Right atrium auricular region (tissue), 2 donors: ENCODE measurements around the gene LTA4H. TPM values are rescaled to one million over a fixed set of nuclear protein-coding genes. Genes with fewer than 3 reads are reported as not detected.
"Not testable (repeated sequence)": the region's sequence is repeated elsewhere in the genome, so short reads cannot be mapped to it uniquely, and the experiment has no call there.

Source experiments
- DNase-seq: peaks from one replicate; pipeline ENCODE4 v3.0.0-alpha.2; 2019; ENCODE audit warnings: low spot score
- H3K27ac ChIP-seq, 2 donors: fragments of 200-600 bp; sonication (generic); 1 replicate in 1 of 2; 2 replicates in 1 of 2; pipeline ENCODE4 v1.5.1; 2016 to 2019
- H3K27me3 ChIP-seq, 2 donors: fragments of 200-600 bp; sonication (generic); one replicate each; pipeline versions ENCODE4 v1.5.1 to v1.6.0; 2017 to 2019
- H3K36me3 ChIP-seq: fragments of 200-600 bp; sonication (generic); one replicate; pipeline ENCODE4 v1.5.1; 2016
- H3K4me1 ChIP-seq, 2 donors: fragments of 200-600 bp; sonication (generic); one replicate each; pipeline versions ENCODE4 v1.5.1 to v1.6.0; 2017 to 2019
- H3K4me3 ChIP-seq, 2 donors: fragments of 200-600 bp; sonication (generic); 1 replicate in 1 of 2; 2 replicates in 1 of 2; pipeline ENCODE4 v1.5.1; 2017 to 2019; ENCODE audit warnings: mild to moderate bottlenecking in 1 of 2, moderate library complexity in 1 of 2
- H3K9me3 ChIP-seq, 2 donors: fragments of 200-600 bp; sonication (generic); one replicate each; pipeline ENCODE4 v1.5.1; 2019
- CTCF ChIP-seq, 2 donors: fragments of 200-600 bp; sonication (generic); IDR thresholded peaks; one replicate each; pipeline ENCODE4 v1.5.1; 2019; ENCODE audit warnings: antibody characterized with exemption in 2 of 2
- total RNA-seq, 2 donors: library from RNA; depleted of rRNA; stranded (reverse); fragments of >200 nt; gene quantifications; one replicate each; pipeline ENCODE4 v1.1.0, GENCODE V29; 2016

The LTA4H gene
- total RNA-seq, 2 donors from 2014 or later: 42.3 to 45.5 TPM

GRCh38 chr12:95975491-95975890 lies 59.9 kb downstream of the LTA4H start:
- no peaks in the 10 kb centered on the region for H3K36me3 ChIP-seq
- H3K27me3 ChIP-seq: no peaks in the 10 kb centered on the region
- no peaks in the 10 kb centered on the region for H3K9me3 ChIP-seq
- no peak overlapping the region for H3K4me3 ChIP-seq
- H3K27ac ChIP-seq: no peak overlapping the region
- no peaks in the 10 kb centered on the region for H3K4me1 ChIP-seq
- DNase-seq: no peak
- no peak for TF ChIP-seq CTCF (IDR thresholded peaks at IDR 0.05)

GRCh38 chr12:95974358-95974757 lies 61.0 kb downstream of the LTA4H start:
- H3K27ac ChIP-seq: no peak overlapping the region
- H3K4me1 ChIP-seq: no peaks in the 10 kb centered on the region
- H3K4me3 ChIP-seq: no peak overlapping the region
- DNase-seq: no peak
- no peaks in the 10 kb centered on the region for H3K27me3 ChIP-seq
- TF ChIP-seq CTCF (IDR thresholded peaks at IDR 0.05): no peak
- H3K36me3 ChIP-seq: no peaks in the 10 kb centered on the region
- H3K9me3 ChIP-seq: no peaks in the 10 kb centered on the region

- TF ChIP-seq CTCF (IDR thresholded peaks at IDR 0.05): no peak
- no peak overlapping the region for H3K27ac ChIP-seq
- no peaks in the 10 kb centered on the region for H3K36me3 ChIP-seq
- no peak overlapping the region for H3K4me3 ChIP-seq
- no peaks in the 10 kb centered on the region for H3K9me3 ChIP-seq
- no peak for DNase-seq
- no peaks in the 10 kb centered on the region for H3K4me1 ChIP-seq
- H3K27me3 ChIP-seq: no peaks in the 10 kb centered on the region
Observed at GRCh38 chr12:95972832-95973456, 62.4 kb downstream of the LTA4H start.

- Histone ChIP-seq H3K9me3 (no peaks in the 10 kb centered on the region), H3K36me3 (no peaks in the 10 kb centered on the region), H3K4me3 (no peak overlapping the region), H3K4me1 (no peaks in the 10 kb centered on the region), H3K27me3 (no peaks in the 10 kb centered on the region), H3K27ac (no peak overlapping the region)
- DNase-seq: no peak
- no peak for TF ChIP-seq CTCF (IDR thresholded peaks at IDR 0.05)
Observed at GRCh38 chr12:95970905-95971304, 64.5 kb downstream of the LTA4H start.

- not testable (repeated sequence) for DNase-seq, H3K4me3 ChIP-seq, H3K4me1 ChIP-seq, H3K27me3 ChIP-seq, H3K9me3 ChIP-seq, H3K27ac ChIP-seq, H3K36me3 ChIP-seq
Observed at GRCh38 chr12:95969116-95969515, 66.3 kb downstream of the LTA4H start.

GRCh38 chr12:95967301-95967700 lies 68.1 kb downstream of the LTA4H start:
- H3K4me1 ChIP-seq: no peaks in the 10 kb centered on the region
- no peak overlapping the region for H3K4me3 ChIP-seq
- no peak for TF ChIP-seq CTCF (IDR thresholded peaks at IDR 0.05)
- no peaks in the 10 kb centered on the region for H3K27me3 ChIP-seq
- H3K27ac ChIP-seq: no peak overlapping the region
- no peaks in the 10 kb centered on the region for H3K36me3 ChIP-seq
- no peaks in the 10 kb centered on the region for H3K9me3 ChIP-seq
- DNase-seq: no peak
